ENCODE data around the gene RBKS.

The RBKS gene

GRCh38 chr2:27890146-27890923 lies at the start of gene RBKS, which contains the start of gene BABAM2:
Gene RBKS, minus strand, starts transcription at chr2:27890387. Its CDS starts 42 bp downstream, at chr2:27890345.
Gene BABAM2, plus strand, starts transcription at chr2:27890729. Its CDS starts 3,828 bp downstream, at chr2:27894557.
- DNase-seq (ENCODE audit: low spot score) = peak; percentile 98

GRCh38 chr2:27935026-27935425 lies 44.8 kb upstream of the RBKS start:
- no peak for DNase-seq (ENCODE audit: low spot score)

- peak; percentile 37 for DNase-seq (ENCODE audit: low spot score)
Measured at GRCh38 chr2:27932396-27932795, 42.2 kb upstream of the RBKS start.

GRCh38 chr2:27931361-27931950 lies 41.3 kb upstream of the RBKS start:
- no peak for DNase-seq (ENCODE audit: low spot score)

- DNase-seq (ENCODE audit: low spot score) = no peak
Measured at GRCh38 chr2:27929916-27930486, 39.8 kb upstream of the RBKS start.

GRCh38 chr2:27925766-27926472 lies 35.7 kb upstream of the RBKS start:
- DNase-seq (ENCODE audit: low spot score) = no peak

GRCh38 chr2:27922842-27923241 lies 32.7 kb upstream of the RBKS start:
- DNase-seq (ENCODE audit: low spot score) = no peak

- DNase-seq (ENCODE audit: low spot score) = no peak
Measured at GRCh38 chr2:27921880-27922547, 31.8 kb upstream of the RBKS start.

GRCh38 chr2:27921424-27921823 lies 31.2 kb upstream of the RBKS start:
- DNase-seq (ENCODE audit: low spot score) = no peak

GRCh38 chr2:27920148-27920885 lies 30.1 kb upstream of the RBKS start:
- no peak for DNase-seq (ENCODE audit: low spot score)

GRCh38 chr2:27916293-27916995 lies 26.3 kb upstream of the RBKS start:
- DNase-seq (ENCODE audit: low spot score) = no peak

GRCh38 chr2:27915874-27916273 lies 25.7 kb upstream of the RBKS start:
- DNase-seq (ENCODE audit: low spot score) = no peak

GRCh38 chr2:27915191-27915590 lies 25.0 kb upstream of the RBKS start:
- DNase-seq (ENCODE audit: low spot score) = no peak

- no peak for DNase-seq (ENCODE audit: low spot score)
Measured at GRCh38 chr2:27914805-27915175, 24.6 kb upstream of the RBKS start.

GRCh38 chr2:27914041-27914804 lies 24.0 kb upstream of the RBKS start:
- peak; percentile 13 for DNase-seq (ENCODE audit: low spot score)

- no peak for DNase-seq (ENCODE audit: low spot score)
Measured at GRCh38 chr2:27912512-27912911, 22.3 kb upstream of the RBKS start.

GRCh38 chr2:27911458-27912210 lies 21.4 kb upstream of the RBKS start:
- DNase-seq (ENCODE audit: low spot score) = no peak

- no peak for DNase-seq (ENCODE audit: low spot score)
Measured at GRCh38 chr2:27909901-27910300, 19.7 kb upstream of the RBKS start.

GRCh38 chr2:27907547-27907946 lies 17.4 kb upstream of the RBKS start:
- DNase-seq (ENCODE audit: low spot score) = no peak

Measured in GM03348 (cell line).